Common myeloid progenitor, CD34-positive (primary cell): Measurements from ENCODE around the gene ELOVL3.

ENCODE experiments used
- CTCF ChIA-PET: fragments of 350-600 bp; sonication (Branson Sonifier 250); formaldehyde crosslinking; loops from one replicate; lab custom pipeline; 2021; ENCODE audit warnings: antibody characterized with exemption; lab: Charles Lee
- POLR2A ChIA-PET: fragments of 350-600 bp; sonication (Branson Sonifier 250); formaldehyde crosslinking; loops from one replicate; lab custom pipeline; 2021; ENCODE audit warnings: antibody characterized with exemption; lab: Charles Lee
- DNase-seq, 3 donors: peaks; one replicate each; pipeline versions ENCODE4 v3.0.0 to v3.0.0-alpha.2; 2013
- H3K27ac ChIP-seq, 2 experiments: 1 replicate in 1 of 2; 2 replicates in 1 of 2; pipeline ENCODE4 v1.7.0; 2013; ENCODE audit warnings: inconsistent platforms in 2 of 2, low read length in 2 of 2, mild to moderate bottlenecking in 2 of 2, low read depth in 1 of 2, moderate library complexity in 1 of 2; ENCODE audit not compliant: severe bottlenecking in 2 of 2, insufficient read depth in 1 of 2, poor library complexity in 1 of 2
- H3K27me3 ChIP-seq, 5 experiments: replicated peaks in 2 of 5; 1 replicate in 3 of 5; 2 replicates in 2 of 5; pipeline versions ENCODE4 v1.6.1 to v1.7.0; 2013; ENCODE audit warnings: low read length in 4 of 5, mild to moderate bottlenecking in 2 of 5, moderate library complexity in 2 of 5, inconsistent platforms in 1 of 5; ENCODE audit not compliant: insufficient read depth in 5 of 5, control insufficient read depth in 4 of 5
- H3K36me3 ChIP-seq, 4 experiments: 1 replicate in 2 of 4; 2 replicates in 2 of 4; pipeline versions ENCODE4 v1.6.1 to v1.7.0; 2013; ENCODE audit warnings: low read length in 3 of 4, control low read depth in 1 of 4, mild to moderate bottlenecking in 1 of 4; ENCODE audit not compliant: control insufficient read depth in 4 of 4, insufficient read depth in 4 of 4
- H3K4me1 ChIP-seq, 4 experiments: 1 replicate in 3 of 4; 2 replicates in 1 of 4; pipeline versions ENCODE4 v1.6.1 to v1.7.1; 2013; ENCODE audit warnings: low read length in 3 of 4, mild to moderate bottlenecking in 3 of 4, control low read depth in 1 of 4, inconsistent platforms in 1 of 4, moderate library complexity in 1 of 4; ENCODE audit not compliant: control insufficient read depth in 4 of 4, insufficient read depth in 4 of 4; ENCODE audit errors: control extremely low read depth in 1 of 4
- H3K4me3 ChIP-seq, 7 experiments: 1 replicate in 4 of 7; 2 replicates in 3 of 7; pipeline versions ENCODE4 v1.5.1 to v1.7.0; 2013; ENCODE audit warnings: mild to moderate bottlenecking in 7 of 7, low read length in 6 of 7, moderate library complexity in 6 of 7, inconsistent platforms in 2 of 7, low read depth in 2 of 7, control low read depth in 1 of 7; ENCODE audit not compliant: insufficient read depth in 4 of 7, control insufficient read depth in 1 of 7; ENCODE audit errors: extremely low read depth in 1 of 7
- H3K9me3 ChIP-seq, 5 experiments: 1 replicate in 4 of 5; 2 replicates in 1 of 5; pipeline versions ENCODE4 v1.6.1 to v1.7.1; 2013; ENCODE audit warnings: low read length in 4 of 5, mild to moderate bottlenecking in 2 of 5, inconsistent platforms in 1 of 5, low read depth in 1 of 5, moderate library complexity in 1 of 5; ENCODE audit not compliant: control insufficient read depth in 4 of 5, insufficient read depth in 2 of 5; ENCODE audit errors: control extremely low read depth in 1 of 5
- WGBS: methylation state at CpG from one replicate; pipeline ENCODE4 v1.1.5; 2013; ENCODE audit not compliant: insufficient coverage; 5-methylcytosine and 5-hydroxymethylcytosine counted together

ELOVL3 gene

DNA sequence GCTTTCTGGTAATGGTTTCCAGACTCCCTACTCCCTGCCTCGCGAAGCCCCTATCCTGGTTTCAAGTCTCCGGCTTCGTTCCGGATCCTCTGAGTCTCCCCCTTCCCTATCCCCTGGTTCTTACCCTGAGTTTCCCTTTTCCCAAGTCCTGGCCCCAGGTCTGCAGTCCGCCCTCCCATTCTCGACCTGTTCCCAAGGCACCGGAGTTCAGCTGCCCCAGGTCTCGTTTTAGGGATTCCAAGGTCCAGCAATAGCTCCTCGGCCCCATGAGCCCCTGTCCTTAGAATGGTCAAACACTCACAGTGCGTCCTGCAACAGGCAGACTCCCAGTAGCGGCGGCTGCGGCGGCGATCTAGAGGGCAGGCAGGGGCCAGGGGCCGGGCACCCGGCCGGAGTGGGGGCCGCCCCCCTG, 14.9 kb downstream of the ELOVL3 start:
- Histone ChIP-seq H3K27me3 (peaks cover 10 to 66% (median 32%) of the 10 kb centered on the region in 5 experiments), H3K9me3 (no peaks in the 10 kb centered on the region), H3K4me3 (peak overlapping the region; percentile 19 to 78 (median 61)), H3K27ac (no peak overlapping the region), H3K4me1 (peaks cover 3 to 33% (median 29%) of the 10 kb centered on the region in 4 experiments), H3K36me3 (no peaks in the 10 kb centered on the region)
- CTCF ChIA-PET, result interaction anchor here (1.0 to 23.8 kb wide), 8 partner anchors 9 to 182 kb away, joined by 3 to 611 read pairs (median 4); no protein-coding TSS in a partner anchor
- no peak for DNase-seq
- POLR2A ChIA-PET, result no interaction called here
- 0% methylated on average over 15 of the region's 20 CpGs for whole genome bisulfite sequencing

- WGBS, result 0% methylated on average over 48 of the region's 57 CpGs
- CTCF ChIA-PET, result interaction anchor here (1.0 to 23.8 kb wide), 7 partner anchors 8 to 181 kb away, joined by 3 to 611 read pairs (median 5); no protein-coding TSS in a partner anchor
Measured at GRCh38 chr10:102241444-102242117, 15.5 kb downstream of the ELOVL3 start, which contains the start of gene PITX3. TSS of gene PITX3 (minus strand) at chr10:102241512. CDS start at chr10:102232080, 9,432 bp downstream.

DNA sequence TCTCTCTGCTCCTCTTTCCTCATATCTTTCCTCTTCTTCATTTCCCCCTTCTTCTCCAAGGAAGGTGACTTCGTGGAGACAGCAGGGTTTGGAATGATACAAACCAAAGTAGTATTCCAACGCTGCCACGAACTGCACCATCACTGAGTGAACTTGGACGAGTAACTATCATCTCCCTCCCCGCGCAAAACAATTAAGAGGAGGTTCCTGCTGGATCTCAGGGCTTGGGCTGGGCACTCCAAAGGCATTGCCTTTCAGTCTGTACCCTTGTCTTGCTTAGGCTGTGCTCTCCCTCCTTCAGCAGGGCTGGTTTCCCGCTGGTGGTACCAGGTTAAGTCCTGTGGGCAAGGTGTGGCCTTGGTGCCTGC, 16.0 kb downstream of the ELOVL3 start:
- Histone ChIP-seq H3K27me3 (peaks cover 6 to 55% (median 29%) of the 10 kb centered on the region in 5 experiments), H3K4me1 (peaks cover 12 to 42% (median 40%) of the 10 kb centered on the region in 4 experiments), H3K27ac (no peak overlapping the region), H3K9me3 (no peaks in the 10 kb centered on the region), H3K4me3 (peak overlapping the region in 6 of 7 experiments; percentile 32 to 78 (median 64)), H3K36me3 (no peaks in the 10 kb centered on the region)
- ChIA-PET CTCF (interaction anchor here (2.8 to 4.2 kb wide), 2 partner anchors 12 kb away, joined by 14 to 29 read pairs; no protein-coding TSS in a partner anchor), POLR2A (no interaction called here)
- DNase-seq, result no peak
- WGBS, result 27% methylated on average over 7 of the region's 7 CpGs

More at GRCh38 chr10:102241444-102242117, 15.5 kb downstream of the ELOVL3 start, which contains the start of gene PITX3:
- Histone ChIP-seq H3K4me1 (peaks cover 9 to 39% (median 35%) of the 10 kb centered on the region in 4 experiments), H3K36me3 (no peaks in the 10 kb centered on the region), H3K4me3 (peak within 1 kb of the TSS; percentile 19 to 78 (median 61)), H3K27ac (no peak within 1 kb of the TSS), H3K9me3 (no peaks in the 10 kb centered on the region), H3K27me3 (peaks cover 10 to 61% (median 31%) of the 10 kb centered on the region in 5 experiments)
- DNase-seq, result peak; percentile 91 to 95 (median 95)
- POLR2A ChIA-PET, result no interaction called here

DNA sequence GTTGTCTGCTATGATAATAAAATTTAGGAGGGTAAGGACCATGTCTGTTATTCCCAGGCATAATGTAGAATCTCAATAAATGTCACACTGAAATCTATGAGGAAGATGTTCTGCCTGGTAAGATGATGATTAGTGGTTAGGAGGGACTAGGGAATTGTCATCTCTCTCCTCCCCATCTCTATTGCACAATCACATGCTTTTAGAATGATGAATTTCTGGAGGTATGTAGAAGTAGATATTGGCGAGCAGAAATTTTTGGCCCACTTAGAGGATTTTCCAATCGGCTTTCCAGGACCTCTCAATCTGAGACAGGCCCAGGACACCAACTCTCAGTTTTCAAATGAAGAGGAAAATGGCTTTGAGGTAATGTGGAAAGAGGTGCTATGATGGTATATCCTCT, 17.2 kb downstream of the ELOVL3 start:
- POLR2A ChIA-PET, result no interaction called here
- Histone ChIP-seq H3K4me1 (peaks cover 16 to 48% (median 45%) of the 10 kb centered on the region in 4 experiments), H3K27me3 (peaks cover 5 to 47% (median 24%) of the 10 kb centered on the region in 5 experiments), H3K9me3 (no peaks in the 10 kb centered on the region), H3K27ac (no peak overlapping the region), H3K36me3 (no peaks in the 10 kb centered on the region), H3K4me3 (no peak overlapping the region)
- WGBS, result 100% methylated on average over 1 of the region's 2 CpGs
- CTCF ChIA-PET, result interaction anchor here (2.8 kb wide), 1 partner anchor 13 kb away, joined by 14 read pairs; no protein-coding TSS in a partner anchor
- no peak for DNase-seq

- peak; percentile 99 to 100 (median 99) for DNase-seq
- CTCF ChIA-PET, result interaction anchor here (0.6 to 2.8 kb wide), 11 partner anchors 9 to 153 kb away, joined by 3 to 14 read pairs (median 3); no protein-coding TSS in a partner anchor
- Histone ChIP-seq H3K36me3 (no peaks in the 10 kb centered on the region), H3K27ac (peak within 1 kb of the TSS; percentile 89 to 97), H3K27me3 (peaks cover 0 to 27% (median 10%) of the 10 kb centered on the region in 5 experiments), H3K4me3 (peak within 1 kb of the TSS; percentile 90 to 100 (median 95)), H3K9me3 (no peaks in the 10 kb centered on the region), H3K4me1 (peaks cover 16 to 48% (median 44%) of the 10 kb centered on the region in 4 experiments)
- WGBS, result under 1% methylated on average over 40 of the region's 47 CpGs
- POLR2A ChIA-PET, result no interaction called here
Measured at GRCh38 chr10:102245082-102245931, 19.2 kb downstream of the ELOVL3 start, which contains the start of gene GBF1. TSS of gene GBF1 (plus strand) at chr10:102245532. CDS start at chr10:102258939, 13,407 bp downstream.

DNA sequence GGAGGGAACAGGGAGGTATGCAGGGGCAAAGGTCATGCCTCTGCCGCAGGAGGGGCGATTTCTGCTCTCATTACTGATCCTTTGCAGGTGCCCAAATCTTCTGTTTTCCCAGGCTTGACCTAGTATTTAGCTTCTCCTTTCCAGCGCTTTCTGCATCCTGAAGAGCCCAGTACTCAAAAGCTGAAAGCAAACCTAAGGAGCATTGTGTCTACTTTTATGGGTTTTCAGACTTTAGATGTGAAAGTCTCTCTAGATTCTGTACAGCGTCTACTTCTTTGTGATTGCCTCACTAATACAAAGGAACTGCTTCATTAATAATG, 19.8 kb downstream of the ELOVL3 start:
- H3K27me3 ChIP-seq, result peaks cover 0 to 21% (median 7%) of the 10 kb centered on the region in 5 experiments
- POLR2A ChIA-PET, result no interaction called here
- H3K4me1 ChIP-seq, result peaks cover 16 to 43% (median 38%) of the 10 kb centered on the region in 4 experiments

More for the DNA sequence above, 19.8 kb downstream of the ELOVL3 start:
- CTCF ChIA-PET, result interaction anchor here (0.9 to 1.8 kb wide), 6 partner anchors 8 to 153 kb away, joined by 3 to 6 read pairs (median 4); no protein-coding TSS in a partner anchor
- Histone ChIP-seq H3K4me3 (peak overlapping the region; percentile 90 to 100 (median 95)), H3K36me3 (no peaks in the 10 kb centered on the region), H3K27ac (peak overlapping the region; percentile 89 to 97), H3K9me3 (no peaks in the 10 kb centered on the region)
- no CpG with 5 or more reads among the region's 4 CpGs for WGBS
- no peak for DNase-seq
